Islet of Langerhans (tissue), 1 donor: ENCODE data around the gene EHF.
"Not testable (repeated sequence)": the region's sequence is repeated elsewhere in the genome, so short reads cannot be mapped to it uniquely, and the experiment has no call there.

Source experiments
- FAIRE-seq: peaks from one replicate; lab custom pipeline; 2011; peaks lifted over from hg19 to GRCh38; lab: Jason Lieb, UNC

EHF gene

DNA sequence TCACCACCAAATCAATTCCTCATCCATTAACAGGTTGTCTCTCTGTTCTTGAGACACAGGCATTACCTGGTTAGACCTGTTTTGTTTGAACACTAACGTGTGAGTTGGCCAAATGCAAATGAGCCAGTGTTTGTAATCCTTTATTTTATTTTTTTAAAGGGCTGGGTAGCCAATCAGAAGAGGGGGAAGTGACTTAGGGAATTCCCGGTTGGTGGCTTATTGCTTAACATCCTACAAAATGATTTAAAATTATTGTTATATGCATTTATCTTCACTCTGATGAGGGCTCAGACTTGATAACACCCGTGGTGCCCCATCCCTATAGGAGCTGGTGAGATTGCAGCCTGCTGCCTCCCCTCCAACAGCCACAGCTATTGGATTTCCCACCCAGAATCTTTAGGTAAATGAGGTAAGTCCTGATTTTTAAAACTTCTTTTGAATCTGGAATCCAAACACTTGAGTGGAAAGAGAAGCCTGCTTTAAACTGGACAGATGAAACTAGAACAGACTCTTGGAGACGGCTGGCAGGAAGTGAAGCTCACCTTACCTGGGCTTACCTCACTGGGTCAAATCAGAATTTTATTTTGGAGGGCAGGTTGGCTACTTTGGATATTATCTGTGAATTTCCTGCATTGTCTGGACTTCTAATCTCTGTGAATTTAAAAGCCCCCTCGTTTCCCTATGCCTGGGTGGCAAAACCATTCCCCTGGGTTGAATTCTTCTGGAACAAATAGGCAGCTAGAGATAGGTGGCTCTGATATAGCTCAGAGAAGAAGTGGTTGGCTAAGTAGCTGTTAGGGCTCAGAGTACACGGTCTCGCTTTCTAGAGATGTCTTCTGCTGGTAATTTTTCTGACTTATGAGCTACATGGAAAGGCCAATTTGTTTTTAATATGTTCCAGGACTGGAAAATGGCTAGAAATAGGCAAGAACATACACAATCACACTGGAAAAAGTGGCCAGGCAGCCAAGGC is at the start of gene EHF:
Gene EHF, plus strand, starts transcription at position 274 of the 973 bp plus-strand sequence. CDS start 21,538 bp downstream, outside the sequence.
- FAIRE-seq = peak; percentile 84

DNA sequence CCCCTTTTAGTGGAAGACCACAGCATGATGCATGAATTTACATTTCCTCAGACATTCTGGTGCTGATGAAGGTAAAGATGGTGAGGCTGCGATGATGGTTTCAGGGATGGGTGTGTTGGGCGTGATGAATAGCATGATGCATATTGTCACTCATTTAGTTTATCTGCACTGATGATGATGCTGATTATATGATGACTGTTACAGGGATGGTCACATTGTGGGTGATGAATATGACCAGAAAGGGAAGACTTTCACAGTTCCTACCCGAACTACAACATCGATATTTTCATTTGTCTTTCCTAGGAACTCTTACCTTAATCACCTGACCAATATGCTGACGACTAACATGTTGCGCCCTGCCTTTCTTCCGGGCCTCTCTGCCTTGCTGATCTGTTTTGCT is 47.4 kb upstream of the EHF start:
- FAIRE-seq = no peak

DNA sequence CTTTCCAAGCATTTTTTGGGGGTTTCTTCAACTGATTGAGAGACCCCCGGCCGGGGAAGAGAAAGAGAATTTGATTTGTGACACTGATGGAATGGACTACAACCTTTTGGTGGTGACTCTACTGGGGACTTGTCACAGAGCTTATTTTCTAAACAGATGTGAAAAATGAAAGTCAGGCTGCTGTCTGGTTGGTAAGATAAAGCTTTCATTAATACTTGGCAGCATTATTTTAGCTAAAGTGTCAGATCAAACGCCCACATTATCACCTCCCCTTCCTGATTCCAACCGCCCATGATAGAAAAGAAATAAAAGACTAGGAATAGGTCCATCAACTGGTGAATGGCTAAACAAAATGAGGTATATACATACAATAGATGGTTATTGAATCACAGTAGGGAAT is 45.6 kb upstream of the EHF start:
- no peak for FAIRE-seq

DNA sequence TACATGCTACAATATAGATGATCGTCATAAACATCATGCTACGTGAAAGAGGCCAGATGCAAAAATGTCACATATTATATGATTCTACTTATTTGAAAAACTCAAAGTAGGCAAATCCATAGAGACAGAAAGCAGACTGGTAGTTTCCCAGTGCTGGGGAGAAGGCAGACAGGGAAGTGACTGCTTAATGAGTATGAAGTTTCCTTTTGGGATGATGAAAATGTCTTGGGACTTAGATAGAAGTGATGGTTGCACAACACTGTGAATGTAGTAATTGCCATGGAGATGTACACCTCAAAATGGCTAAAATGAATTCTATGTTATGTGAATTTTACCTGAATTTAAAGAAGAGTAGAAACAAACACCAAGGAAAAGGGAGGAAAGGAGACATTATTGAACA is 45.2 kb upstream of the EHF start:
- FAIRE-seq = no peak

DNA sequence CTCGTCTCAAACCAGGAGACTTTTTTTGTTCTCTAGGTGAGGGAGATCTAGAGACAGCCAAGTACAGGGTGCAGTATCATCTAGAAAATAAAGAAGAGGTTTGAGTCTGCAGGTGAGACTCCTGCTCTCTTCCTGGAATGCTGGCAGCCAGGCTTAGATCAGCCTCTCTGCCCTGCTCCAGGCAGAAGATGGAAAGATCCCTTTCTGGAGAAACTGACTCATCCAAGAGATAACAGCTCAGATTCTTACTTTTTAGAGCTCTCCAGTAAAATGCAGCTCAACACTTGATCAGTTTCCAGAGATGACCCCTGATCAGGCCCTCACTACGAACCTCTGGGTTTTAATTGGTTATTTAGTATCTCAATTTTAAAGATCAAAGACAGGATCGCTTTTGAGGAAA is 44.6 kb upstream of the EHF start:
- no peak for FAIRE-seq

DNA sequence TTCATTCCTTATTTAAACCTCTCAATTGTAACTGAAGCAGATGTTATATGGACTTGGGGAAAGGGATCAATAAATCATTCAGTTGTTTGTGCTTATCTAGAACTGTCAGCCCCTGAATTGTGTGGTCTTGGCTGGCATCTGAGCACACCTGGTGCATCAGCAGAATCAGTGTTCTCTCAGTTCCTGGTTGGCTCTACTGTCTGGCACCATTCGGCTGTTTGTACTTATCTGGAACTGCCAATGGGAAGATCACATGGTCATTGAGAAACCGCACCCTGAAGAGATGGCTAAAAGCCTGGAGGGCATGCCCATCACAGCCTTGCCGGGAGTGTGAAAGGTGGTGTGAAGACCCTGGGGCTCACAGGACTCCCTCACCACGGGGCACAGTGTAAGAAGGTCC is 37.1 kb upstream of the EHF start:
- no peak for FAIRE-seq

DNA sequence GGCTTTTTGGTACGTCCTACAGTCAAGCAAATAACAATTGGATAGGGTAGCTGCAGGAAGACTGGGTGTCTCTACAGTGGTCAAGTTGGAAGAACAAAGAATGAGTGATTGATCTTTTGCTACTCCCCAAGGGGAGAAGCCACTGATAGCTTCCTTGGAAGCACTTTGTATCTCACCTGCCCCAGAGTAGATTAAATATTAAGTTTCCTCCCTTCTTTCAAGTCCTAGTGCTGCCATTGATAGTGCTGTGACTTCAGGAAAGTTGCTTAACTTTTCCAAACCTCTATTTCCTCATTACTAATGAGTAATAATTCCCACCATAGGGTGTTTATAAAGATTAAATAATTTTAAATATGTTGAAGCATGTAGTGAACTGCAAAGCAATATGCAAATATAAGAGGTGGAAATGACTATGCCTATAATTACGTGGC is 35.6 kb upstream of the EHF start:
- no peak for FAIRE-seq

DNA sequence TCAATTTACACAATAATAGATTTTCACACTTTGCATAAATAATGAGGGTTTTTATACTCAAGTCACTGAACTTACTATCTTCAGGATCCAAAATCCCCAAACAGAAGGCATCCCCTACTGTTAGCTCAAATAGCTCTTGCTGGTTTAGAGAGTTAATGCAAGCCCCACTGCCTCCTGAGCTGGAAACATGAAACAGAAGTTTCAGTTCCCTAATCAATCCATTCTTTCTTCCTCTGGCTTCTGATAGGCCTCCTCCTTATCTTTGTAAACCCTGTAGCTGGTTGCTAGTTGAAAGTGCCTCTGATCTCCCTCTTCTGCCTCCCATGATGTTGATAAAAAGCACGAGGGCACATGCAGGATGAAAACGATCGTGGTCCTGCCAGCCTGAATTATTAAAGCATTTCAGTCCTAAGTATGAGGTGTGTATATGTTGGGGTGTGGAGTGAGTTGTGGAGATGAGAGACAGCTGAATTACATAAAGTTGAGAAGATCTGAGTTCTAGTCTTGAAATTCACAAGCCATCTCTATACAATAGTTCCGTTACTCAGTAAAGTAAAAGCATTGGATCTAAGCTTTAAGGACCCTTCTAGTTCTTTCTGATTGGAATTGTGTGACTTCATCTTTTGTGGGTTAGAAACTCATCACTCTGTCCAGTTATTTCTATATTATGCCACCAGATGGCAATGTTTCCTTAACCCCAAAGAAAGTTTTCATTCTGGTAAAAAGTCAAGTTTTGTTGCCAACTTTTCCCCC is 35.0 kb upstream of the EHF start:
- peak; percentile 94 for FAIRE-seq

DNA sequence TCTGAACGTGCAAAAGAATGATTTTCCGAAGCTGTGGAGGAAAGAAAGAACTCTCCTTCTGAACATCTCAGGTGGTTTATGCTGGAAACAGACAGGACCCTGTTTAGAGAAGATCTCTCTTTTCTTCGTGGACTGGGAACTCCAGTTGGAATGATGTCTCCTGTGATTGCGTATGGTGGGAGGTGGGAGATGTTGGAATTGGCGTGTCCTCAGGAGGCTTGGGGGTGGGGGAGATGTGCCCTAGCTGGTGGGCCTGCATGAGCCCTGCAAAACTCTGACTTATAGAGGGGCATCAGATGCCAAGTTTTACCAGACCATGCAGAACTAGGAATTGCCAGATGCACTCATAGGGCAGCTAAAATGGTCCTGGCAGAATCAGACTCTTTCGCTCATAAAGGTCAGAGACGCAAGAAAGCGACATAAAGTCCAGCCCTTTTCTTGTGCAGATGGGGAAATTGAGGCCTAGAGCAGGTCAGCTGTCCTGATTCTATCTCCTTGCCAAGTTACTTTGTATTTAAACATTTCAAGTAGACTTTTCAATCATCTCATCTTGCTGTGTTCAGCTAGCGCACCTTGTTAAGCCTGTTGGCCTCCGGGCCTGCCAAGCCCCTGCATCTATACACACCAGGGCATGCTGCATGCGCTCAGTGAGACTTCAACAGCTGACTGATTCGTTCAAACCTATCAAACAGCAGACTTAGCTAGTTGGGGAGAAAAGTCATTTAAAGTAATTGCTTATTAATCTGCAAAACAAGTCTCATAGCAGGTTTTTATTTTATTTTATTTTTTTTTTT is 34.2 kb upstream of the EHF start:
- FAIRE-seq = no peak

DNA sequence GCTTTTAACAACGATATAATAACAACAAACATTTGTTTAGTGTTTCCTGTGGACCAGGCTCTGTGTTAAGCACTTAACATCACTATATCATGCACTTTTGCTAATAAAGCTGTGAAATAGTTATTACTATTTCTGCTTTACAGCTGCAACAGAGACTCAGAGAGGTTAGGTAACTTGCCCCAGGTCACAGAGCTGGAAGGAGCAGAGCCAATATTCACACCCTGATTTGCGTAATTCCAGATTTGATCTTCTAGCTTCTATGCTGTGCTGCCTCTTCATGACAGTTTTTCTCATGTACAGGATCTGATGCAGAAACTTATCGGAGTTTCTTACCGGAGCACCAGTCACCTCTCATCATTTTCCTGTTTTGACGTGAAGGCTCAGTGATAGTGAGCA is 33.6 kb upstream of the EHF start:
- FAIRE-seq = no peak

DNA sequence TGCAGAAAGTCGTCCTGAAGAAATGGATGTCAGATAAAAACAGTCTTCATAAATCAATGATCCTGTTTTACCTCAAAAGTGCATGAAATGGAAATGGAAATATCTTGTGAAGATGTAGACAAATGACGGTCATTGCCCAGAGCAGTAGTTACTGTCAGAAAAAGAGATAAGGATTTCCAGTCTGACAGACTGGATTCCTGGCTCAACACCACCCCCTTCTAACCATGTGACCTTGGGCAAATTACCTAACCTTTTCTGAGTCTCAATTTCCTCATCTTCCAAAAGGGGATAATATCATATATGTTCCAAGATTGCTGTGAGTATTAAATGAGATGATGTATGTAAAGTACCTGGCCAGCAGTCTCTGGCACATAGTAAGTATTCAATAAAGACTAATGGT is 32.9 kb upstream of the EHF start:
- FAIRE-seq = no peak

DNA sequence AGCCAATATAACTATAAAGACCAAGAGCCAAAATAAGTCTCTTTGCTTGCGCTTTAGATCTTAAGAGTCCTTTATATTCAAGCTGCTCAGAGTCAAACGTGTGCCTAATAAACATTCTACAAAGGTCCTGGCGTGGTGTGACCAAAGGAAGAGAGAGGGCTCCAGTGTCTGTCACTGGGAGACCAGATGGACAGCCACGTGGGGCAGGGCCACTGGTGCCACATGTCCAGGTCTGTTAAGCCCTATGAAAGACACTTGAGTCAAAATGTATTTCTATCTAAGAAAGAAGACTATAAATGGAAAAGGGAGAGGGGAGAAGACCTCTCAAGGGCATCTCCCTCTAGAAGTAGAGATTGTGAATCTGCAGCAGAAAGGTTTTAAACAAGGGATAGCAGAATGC is 32.2 kb upstream of the EHF start:
- no peak for FAIRE-seq

DNA sequence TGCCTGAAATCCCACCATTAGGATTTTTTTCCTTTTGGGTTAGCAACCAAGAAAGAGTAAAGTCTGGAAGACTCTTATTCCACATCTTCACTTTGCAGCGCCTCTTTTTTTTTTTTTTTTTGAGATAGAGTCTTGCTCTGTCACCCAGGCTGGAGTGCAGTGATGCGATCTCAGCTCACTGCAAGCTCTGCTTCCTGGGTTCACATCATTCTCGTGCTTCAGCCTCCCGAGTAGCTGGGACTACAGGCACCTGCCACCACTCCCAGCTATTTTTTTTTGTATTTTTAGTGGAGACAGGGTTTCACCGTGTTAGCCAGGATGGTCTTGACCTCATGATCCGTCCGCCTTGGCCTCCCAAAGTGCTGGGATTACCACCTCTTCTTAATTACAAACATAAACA is 31.7 kb upstream of the EHF start:
- FAIRE-seq = not testable (repeated sequence)

DNA sequence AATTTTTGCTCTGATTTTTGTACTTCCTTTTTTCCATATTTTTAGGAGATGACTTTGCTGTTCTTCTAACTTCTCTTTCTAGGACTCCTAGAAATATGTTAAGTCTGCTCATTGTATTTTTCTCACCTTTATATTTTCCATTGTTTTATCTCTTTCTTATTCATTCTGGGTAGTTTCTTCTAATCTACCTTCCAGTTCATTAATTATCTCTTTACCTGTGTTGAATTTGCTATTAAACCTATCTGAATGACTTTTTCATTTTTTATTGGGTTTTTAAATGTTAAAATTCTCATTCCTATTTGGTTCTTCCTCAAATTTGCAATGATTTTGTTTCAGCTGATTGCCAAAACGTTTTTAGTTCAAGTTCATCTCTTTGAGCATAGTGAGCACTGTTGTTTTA is 27.8 kb upstream of the EHF start:
- FAIRE-seq = peak; percentile 38

DNA sequence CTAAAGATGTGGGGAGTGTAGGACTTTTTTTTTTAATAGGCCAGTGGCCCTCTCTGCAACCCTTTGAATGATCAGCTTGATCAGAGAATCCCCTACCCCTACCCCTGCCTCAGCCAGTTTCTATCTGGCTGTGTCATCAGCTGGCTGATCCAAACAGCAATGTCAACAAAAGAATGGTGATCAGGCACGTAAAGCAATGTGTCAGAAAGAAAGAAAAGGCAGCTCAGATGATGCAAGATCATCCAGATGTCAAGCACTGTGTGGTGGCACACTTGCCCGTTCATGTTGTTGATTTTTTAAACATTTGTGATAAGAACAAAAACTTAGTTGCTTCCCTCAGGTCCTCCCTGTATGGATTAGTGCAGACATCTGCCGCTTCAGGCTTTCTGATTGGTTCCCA is 26.3 kb upstream of the EHF start:
- no peak for FAIRE-seq

DNA sequence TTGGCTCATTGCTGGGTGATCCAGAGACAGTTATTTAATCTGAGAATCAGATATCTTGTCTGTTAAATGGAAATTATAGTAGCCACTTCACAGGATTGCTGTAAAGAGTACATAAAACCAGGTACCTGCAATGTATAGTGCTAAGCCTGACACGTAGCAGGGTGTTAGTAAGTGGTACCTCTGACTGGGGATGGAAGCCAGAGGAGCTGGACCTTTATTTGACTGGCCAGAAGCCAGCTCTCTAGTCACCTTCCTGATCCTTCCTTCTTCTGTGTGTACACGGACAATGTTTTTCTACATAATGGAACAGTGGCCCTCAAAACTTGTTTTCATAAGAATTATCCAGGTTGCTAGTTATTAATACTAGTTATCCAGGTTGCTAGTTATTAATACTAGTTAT is 25.5 kb upstream of the EHF start:
- FAIRE-seq = no peak

DNA sequence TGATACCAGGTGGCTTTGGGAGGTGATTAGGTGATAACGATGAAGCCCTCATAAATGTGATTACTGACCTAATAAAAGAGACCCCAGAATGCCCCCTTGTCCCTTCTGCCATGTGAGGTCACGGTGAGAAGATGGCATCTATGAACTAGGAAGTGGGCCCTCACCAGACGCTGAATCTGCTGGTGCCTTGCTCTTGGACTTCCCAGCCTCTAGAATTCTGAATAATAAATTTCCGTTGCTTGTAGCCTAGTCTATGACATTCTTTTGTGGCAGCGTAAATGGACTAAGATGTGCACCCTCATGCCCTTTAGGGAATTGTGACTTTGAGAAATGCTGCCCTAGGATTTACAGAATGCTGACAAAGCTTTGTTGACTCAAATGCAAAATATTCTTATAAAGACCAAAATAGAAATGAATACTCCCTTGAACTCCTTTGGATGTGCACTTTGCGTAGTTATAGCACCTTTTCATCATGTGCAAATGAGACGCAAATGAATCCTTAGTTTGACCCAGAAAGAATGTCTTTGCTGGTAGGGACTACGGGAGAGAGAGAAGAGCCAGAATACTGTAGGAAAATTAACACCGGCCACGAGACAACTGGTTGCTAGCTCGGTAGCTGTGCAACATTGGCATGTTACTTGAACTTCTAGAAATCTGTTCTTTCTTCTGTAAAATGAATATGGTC is 24.8 kb upstream of the EHF start:
- FAIRE-seq = no peak

DNA sequence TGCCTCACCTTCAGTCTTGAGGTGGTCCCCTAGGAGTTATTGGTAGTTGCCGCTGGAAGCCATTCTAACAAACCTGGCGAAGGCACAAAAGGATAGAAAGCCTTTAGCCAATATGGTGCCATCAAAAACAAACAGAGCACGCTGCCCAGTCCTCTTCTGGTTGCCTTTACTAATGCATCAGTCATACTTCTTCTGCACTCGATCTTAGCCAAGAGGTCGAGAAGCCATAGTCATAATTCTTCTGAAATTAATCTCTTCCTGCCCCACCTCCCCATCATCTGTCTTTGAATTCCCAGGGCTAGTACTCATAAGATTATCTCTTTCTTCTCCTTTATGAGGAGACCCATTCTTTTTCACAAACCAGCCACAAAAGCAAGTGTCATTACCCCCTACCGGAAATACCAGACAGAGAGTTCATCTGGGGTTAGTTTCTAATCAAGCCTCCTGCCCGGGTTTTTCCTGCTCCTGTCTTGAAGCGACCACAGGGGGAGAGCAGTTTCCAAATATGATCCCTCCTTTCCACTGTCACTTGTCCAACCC is 21.4 kb upstream of the EHF start:
- no peak for FAIRE-seq

DNA sequence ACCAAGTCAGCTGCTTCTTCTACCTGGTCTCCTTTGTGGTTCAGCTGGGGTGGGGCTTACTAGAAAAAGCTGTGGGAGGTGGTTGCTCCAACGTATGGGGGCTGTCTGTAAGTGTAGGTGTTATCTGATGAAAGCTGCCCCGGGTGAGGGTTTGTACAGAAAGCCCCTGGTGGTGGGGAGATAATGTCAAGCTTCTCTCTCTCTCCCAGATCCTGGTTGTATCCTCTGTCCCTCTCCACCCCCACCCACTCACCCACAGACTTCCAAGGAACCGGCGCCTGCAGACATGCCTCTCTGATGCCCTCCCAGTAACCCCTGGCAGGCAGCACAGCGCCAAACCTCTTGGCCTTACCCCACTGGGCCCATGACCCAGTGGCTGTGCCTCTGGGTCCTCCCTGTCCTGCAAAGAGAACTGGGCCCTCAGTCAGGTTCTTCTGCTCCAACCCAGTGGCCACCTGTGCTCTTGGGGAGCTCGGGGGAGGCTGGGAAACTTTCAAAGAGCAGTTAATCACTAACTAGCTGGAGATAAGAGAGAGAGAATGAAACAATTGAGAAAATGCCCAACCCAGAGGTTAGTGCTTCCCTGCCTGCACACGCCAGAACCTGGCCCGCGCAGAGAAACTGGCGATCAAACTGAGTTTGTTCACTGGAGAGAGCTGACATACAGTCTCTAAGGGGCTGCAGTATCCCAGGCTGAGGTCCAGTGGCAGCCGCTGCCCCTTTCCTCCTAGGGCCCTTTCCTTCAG is 20.4 kb upstream of the EHF start:
- no peak for FAIRE-seq

DNA sequence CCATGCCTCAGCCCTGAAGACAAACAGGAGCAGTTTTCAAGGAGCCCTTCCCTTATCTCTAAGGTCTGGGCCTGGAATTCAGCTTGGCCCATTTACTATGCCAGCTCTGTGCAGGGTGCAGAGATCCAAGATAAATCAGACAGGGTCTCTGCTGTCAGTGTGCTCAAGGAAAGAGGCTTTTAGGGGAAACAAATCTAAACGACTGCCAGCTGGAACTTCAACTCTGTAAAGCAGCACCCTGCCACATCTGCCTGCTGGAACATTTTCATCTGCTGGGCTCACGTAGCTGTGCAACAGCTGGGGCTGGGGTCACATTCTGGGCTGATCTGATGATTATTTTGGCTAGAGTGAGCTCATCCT is 19.8 kb upstream of the EHF start:
- no peak for FAIRE-seq

DNA sequence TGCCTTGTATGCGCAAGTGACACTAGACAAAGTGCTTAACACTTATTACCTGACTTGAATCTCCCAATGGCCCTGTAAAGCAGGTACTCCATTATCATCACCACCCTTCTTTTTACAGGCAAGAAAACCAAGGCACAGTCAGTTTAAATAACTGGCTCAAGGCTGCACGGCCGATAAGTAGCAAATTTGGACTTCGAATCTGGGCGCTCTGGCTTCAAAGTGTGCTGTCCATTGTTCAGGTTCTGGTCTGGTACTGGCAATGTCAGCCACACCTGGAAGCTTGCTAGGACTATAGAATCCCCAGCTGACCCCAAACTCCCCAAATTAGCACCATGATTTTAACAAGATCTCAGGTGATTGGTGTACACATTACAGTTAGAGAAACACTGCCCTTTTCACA is 19.3 kb upstream of the EHF start:
- no peak for FAIRE-seq
